ENCODE data around the gene EVA1A. TPM values are rescaled to one million over a fixed set of nuclear protein-coding genes. Genes with fewer than 3 reads are reported as not detected.

The EVA1A gene
- polyA plus RNA-seq, 2 of the 4 experiments (the other 2 are of a cell fraction) = 2.5 to 19.0 TPM

DNA sequence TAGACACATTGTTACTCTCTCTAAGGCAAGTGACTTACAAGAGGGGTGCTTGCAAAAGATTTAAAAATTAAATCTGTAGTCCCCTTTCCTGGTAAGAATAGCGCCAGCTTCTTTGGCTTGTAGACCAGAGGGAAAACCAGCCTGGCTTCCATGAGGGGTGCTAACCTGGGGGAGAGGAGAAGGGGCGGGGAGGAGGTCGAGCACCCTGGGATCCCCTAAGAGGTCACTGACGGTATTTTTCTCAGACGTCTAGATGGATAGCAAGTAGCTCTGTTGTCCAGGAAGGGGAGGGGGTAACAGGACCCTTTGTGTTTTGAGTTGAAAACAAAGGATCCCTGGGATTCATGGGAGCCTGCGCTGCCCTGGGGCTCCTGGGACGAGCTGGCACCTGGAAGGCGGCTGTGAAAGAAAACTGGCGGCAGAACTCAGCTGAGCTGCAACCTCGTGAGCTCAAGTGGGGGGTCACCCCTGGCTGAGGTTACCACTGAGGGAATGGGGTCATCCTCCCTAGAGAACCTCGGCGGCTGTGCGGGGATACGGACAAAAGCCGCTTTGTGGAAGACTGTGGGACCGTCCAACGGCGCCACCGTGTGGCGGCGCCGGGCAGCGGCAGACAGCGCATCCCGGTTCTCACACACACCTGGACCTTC is 48.1 kb upstream of the EVA1A start:
- TF ChIP-seq SMC3 (IDR thresholded peaks at IDR 0.05) (peak; percentile 98), USF2 (IDR thresholded peaks at IDR 0.05) (no peak), RAD21 (conservative IDR thresholded peaks at IDR 0.05 in 1 of 2, IDR thresholded peaks at IDR 0.05 in 1 of 2) (peak; percentile 87 to 97)
- TF ChIP-seq, protein P1, sequence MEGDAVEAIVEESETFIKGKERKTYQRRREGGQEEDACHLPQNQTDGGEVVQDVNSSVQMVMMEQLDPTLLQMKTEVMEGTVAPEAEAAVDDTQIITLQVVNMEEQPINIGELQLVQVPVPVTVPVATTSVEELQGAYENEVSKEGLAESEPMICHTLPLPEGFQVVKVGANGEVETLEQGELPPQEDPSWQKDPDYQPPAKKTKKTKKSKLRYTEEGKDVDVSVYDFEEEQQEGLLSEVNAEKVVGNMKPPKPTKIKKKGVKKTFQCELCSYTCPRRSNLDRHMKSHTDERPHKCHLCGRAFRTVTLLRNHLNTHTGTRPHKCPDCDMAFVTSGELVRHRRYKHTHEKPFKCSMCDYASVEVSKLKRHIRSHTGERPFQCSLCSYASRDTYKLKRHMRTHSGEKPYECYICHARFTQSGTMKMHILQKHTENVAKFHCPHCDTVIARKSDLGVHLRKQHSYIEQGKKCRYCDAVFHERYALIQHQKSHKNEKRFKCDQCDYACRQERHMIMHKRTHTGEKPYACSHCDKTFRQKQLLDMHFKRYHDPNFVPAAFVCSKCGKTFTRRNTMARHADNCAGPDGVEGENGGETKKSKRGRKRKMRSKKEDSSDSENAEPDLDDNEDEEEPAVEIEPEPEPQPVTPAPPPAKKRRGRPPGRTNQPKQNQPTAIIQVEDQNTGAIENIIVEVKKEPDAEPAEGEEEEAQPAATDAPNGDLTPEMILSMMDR (IDR thresholded peaks at IDR 0.05) = peak; percentile 98
- Histone ChIP-seq H3K4me1 (peaks cover 37% of the 10 kb centered on the region), H3K4me2 (peak overlapping the region; percentile 87), H3K27ac (peak overlapping the region; percentile 49 to 76; a peak in 4 of 6 replicates), H3K4me3 (peak overlapping the region; percentile 36), H3K9me3 (no peaks in the 10 kb centered on the region)
- DNase-seq (ENCODE audit: low read depth in 1 of 2, low spot score in 1 of 2) = peak; percentile 53 to 78
- 15% methylated on average over 24 of the region's 25 CpGs for WGBS (ENCODE audit: missing lambda C conversion rate)
- ATAC-seq = peak; percentile 79 to 92
- ChIA-PET CTCF (interaction anchor here (0.6 to 3.6 kb wide), 68 partner anchors 8 to 918 kb away, joined by 3 to 139 read pairs (median 6); partner anchors contain the start of genes EVA1A and TACR1), POLR2A (interaction anchor here (1.3 kb wide), 1 partner anchor 690 kb away, joined by 4 read pairs; no protein-coding TSS in a partner anchor)
- FAIRE-seq = no peak

DNA sequence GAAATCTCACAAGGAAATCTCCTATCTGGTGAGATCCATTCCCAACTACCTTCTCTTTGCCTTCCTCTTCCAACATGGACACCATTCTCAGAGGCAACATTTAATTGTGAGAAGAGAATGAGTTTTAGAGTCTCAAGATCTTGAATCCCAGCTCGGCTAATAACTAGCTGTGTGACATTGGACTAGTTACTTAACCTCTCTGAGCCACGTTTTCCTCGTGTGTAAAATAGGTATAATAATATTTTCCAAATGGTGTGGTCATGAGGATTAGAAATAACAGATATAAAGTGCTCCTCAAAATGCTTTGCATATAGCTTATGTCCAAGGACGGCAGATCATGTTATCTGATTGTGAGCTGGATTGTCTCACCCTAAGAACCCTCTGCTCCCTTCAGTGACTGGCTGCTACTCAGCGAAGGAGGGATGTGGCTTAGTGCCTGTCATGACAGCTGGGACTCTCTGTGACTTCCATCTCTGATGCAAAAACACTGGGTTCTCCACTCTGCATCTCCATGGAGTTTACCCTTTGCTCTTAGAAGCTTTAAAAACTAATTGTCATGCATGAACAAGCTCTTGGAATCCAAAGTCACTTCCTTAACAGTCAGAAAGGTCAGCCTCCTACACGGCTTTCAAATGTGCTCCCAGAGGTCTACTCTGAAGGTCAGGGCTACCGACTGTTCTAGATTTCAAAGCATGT is 47.4 kb upstream of the EVA1A start:
- no peaks in the 10 kb centered on the region for H3K9me3 ChIP-seq
- 33% methylated on average over 7 of the region's 7 CpGs for WGBS (ENCODE audit: missing lambda C conversion rate)
- H3K27ac ChIP-seq = peak overlapping the region in 1 of 2 experiments; percentile 76; a peak in 3 of 6 replicates
- no peak overlapping the region for H3K4me3 ChIP-seq
- H3K4me2 ChIP-seq = peak overlapping the region; percentile 87
- DNase-seq (ENCODE audit: low read depth in 1 of 2, low spot score in 1 of 2) = no peak
- no peak for FAIRE-seq
- ATAC-seq = peak in 1 of 2 experiments; percentile 6; a peak in 2 of 6 replicates
- H3K4me1 ChIP-seq = peaks cover 43% of the 10 kb centered on the region
- CTCF ChIA-PET = interaction anchor here (0.6 to 3.6 kb wide), 61 partner anchors 7 to 917 kb away, joined by 3 to 139 read pairs (median 7); partner anchors contain the start of gene EVA1A
- TF ChIP-seq NPAS2 (CRISPR knock-in tag; IDR thresholded peaks at IDR 0.05; ENCODE audit: borderline replicate concordance) (no peak), TP53 (CRISPR knock-in tag; IDR thresholded peaks at IDR 0.05) (no peak), ZFP36 (IDR thresholded peaks at IDR 0.05; ENCODE audit: borderline replicate concordance, partially characterized antibody) (peak; percentile 46), HOXB5 (CRISPR knock-in tag; IDR thresholded peaks at IDR 0.05) (no peak)
- POLR2A ChIA-PET = interaction anchor here (0.6 to 1.3 kb wide), 2 partner anchors 48 to 689 kb away, joined by 4 to 6 read pairs; partner anchors contain the start of gene EVA1A

GRCh38 chr2:75607400-75607798 is 46.7 kb upstream of the EVA1A start:
- ChIA-PET CTCF (interaction anchor here (1.1 to 5.2 kb wide), 11 partner anchors 17 to 564 kb away, joined by 3 to 139 read pairs (median 12); partner anchors contain the start of genes EVA1A and TACR1), POLR2A (no interaction called here)
- Histone ChIP-seq H3K4me1 (peaks cover 51% of the 10 kb centered on the region), H3K4me3 (no peak overlapping the region), H3K4me2 (no peak overlapping the region), H3K9me3 (no peaks in the 10 kb centered on the region), H3K27ac (peak overlapping the region in 1 of 2 experiments; percentile 79; a peak in 3 of 6 replicates)
- ATAC-seq (no peak), FAIRE-seq (no peak), DNase-seq (ENCODE audit: low read depth in 1 of 2, low spot score in 1 of 2) (no peak)
- WGBS (ENCODE audit: missing lambda C conversion rate) = 53% methylated on average over 3 of the region's 3 CpGs
- TF ChIP-seq, protein P2, sequence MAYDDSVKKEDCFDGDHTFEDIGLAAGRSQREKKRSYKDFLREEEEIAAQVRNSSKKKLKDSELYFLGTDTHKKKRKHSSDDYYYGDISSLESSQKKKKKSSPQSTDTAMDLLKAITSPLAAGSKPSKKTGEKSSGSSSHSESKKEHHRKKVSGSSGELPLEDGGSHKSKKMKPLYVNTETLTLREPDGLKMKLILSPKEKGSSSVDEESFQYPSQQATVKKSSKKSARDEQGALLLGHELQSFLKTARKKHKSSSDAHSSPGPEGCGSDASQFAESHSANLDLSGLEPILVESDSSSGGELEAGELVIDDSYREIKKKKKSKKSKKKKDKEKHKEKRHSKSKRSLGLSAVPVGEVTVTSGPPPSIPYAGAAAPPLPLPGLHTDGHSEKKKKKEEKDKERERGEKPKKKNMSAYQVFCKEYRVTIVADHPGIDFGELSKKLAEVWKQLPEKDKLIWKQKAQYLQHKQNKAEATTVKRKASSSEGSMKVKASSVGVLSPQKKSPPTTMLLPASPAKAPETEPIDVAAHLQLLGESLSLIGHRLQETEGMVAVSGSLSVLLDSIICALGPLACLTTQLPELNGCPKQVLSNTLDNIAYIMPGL (CRISPR knock-in tag; IDR thresholded peaks at IDR 0.05; ENCODE audit: borderline replicate concordance) = no peak
- TF ChIP-seq HOXB5 (CRISPR knock-in tag; IDR thresholded peaks at IDR 0.05) = no peak
- no peak for TF ChIP-seq RNF2 (IDR thresholded peaks at IDR 0.05; ENCODE audit: borderline replicate concordance, low read depth)
- TF ChIP-seq MAZ (IDR thresholded peaks at IDR 0.05; ENCODE audit: borderline replicate concordance, low read depth, low read length) = no peak
- no peak for TF ChIP-seq HOXB13 (CRISPR knock-in tag; IDR thresholded peaks at IDR 0.05; ENCODE audit: low read depth)
- TF ChIP-seq GATA3 (IDR thresholded peaks at IDR 0.05; ENCODE audit: borderline replicate concordance) = no peak
- TF ChIP-seq NR3C1 (IDR thresholded peaks at IDR 0.05) = no peak
- TF ChIP-seq FOSL2 (IDR thresholded peaks at IDR 0.05) = no peak
- no peak for TF ChIP-seq FOSL2 (CRISPR knock-in tag; IDR thresholded peaks at IDR 0.05)
